Measurements from ENCODE around the gene SMOC1. TPM values are rescaled to one million over a fixed set of nuclear protein-coding genes. Genes with fewer than 3 reads are reported as not detected.
A peak's percentile ranks its signal among the peaks of the same experiment; 100 is the strongest.

The SMOC1 gene
- total RNA-seq, 3 donors from 2014 or later, result 2.9 to 32.6 (median 5.7) TPM

DNA sequence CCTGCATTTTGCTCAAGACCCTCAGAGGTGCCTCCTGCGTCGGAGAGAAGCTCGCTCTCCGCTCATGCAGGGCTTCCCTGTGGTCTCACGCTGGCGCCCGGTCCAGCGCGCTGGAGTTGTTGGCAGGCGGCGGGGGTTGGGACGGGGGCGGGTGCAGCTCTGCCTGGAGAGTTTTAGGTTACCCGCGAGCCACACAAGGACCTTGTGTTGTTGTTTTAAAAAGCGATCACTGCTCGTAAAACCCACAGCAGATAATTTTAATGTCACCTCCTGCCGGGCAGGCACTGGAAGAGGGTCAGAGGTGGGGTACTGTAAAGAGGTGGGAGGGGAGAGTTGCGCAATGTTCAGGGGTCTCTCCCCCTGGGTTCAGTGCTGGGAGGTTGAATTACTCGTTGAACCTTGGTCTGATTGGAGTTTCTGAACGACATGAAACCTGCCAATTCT, 850 bp downstream of the SMOC1 start:
- Histone ChIP-seq H3K27me3 (peaks cover 0 to 15% of the 10 kb centered on the region in 2 donors), H3K36me3 (no peaks in the 10 kb centered on the region), H3K4me1 (no peaks in the 10 kb centered on the region), H3K9me3 (no peaks in the 10 kb centered on the region), H3K4me3 (peak overlapping the region; percentile 35 to 64 (median 52)), H3K27ac (no peak overlapping the region)
- no peak for DNase-seq (ENCODE audit: low spot score in 2 of 2)
- no peak for TF ChIP-seq POLR2AphosphoS5 (IDR thresholded peaks at IDR 0.05)
- TF ChIP-seq, protein P1, sequence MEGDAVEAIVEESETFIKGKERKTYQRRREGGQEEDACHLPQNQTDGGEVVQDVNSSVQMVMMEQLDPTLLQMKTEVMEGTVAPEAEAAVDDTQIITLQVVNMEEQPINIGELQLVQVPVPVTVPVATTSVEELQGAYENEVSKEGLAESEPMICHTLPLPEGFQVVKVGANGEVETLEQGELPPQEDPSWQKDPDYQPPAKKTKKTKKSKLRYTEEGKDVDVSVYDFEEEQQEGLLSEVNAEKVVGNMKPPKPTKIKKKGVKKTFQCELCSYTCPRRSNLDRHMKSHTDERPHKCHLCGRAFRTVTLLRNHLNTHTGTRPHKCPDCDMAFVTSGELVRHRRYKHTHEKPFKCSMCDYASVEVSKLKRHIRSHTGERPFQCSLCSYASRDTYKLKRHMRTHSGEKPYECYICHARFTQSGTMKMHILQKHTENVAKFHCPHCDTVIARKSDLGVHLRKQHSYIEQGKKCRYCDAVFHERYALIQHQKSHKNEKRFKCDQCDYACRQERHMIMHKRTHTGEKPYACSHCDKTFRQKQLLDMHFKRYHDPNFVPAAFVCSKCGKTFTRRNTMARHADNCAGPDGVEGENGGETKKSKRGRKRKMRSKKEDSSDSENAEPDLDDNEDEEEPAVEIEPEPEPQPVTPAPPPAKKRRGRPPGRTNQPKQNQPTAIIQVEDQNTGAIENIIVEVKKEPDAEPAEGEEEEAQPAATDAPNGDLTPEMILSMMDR (IDR thresholded peaks at IDR 0.05), result no peak
- no peak for TF ChIP-seq POLR2A (IDR thresholded peaks at IDR 0.05)
- intact Hi-C loops (cut with DNase I; ENCODE audit: low total_unique reads), result no loop called here

DNA sequence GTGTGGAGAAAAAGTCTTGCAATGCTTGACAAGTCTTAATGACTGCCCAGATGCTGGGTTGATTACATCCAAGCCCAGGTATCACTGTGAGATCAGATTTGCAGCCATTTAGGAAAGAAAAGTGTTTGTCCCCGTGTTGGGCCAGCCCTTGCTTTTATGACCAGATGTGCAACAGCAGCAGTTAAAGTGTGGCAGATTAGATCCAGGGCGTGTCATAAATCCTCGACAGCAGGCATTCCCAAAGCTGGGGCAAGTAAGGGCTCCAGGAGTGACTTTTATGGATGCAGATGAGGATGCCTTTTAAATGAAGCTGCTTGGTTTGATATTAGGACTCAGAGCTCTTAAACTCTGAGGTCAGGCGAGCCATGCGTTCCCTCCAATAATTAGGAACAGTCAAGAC, 1.7 kb downstream of the SMOC1 start:
- intact Hi-C loops (cut with DNase I; ENCODE audit: low total_unique reads), result no loop called here
- Histone ChIP-seq H3K36me3 (no peaks in the 10 kb centered on the region), H3K27me3 (peaks cover 0 to 15% of the 10 kb centered on the region in 2 donors), H3K4me1 (no peaks in the 10 kb centered on the region), H3K9me3 (no peaks in the 10 kb centered on the region), H3K27ac (no peak overlapping the region), H3K4me3 (no peak overlapping the region)
- TF ChIP-seq POLR2A (IDR thresholded peaks at IDR 0.05), result no peak
- TF ChIP-seq POLR2AphosphoS5 (IDR thresholded peaks at IDR 0.05), result no peak
- TF ChIP-seq, protein P1 (IDR thresholded peaks at IDR 0.05), result no peak
- no peak for DNase-seq (ENCODE audit: low spot score in 2 of 2)

DNA sequence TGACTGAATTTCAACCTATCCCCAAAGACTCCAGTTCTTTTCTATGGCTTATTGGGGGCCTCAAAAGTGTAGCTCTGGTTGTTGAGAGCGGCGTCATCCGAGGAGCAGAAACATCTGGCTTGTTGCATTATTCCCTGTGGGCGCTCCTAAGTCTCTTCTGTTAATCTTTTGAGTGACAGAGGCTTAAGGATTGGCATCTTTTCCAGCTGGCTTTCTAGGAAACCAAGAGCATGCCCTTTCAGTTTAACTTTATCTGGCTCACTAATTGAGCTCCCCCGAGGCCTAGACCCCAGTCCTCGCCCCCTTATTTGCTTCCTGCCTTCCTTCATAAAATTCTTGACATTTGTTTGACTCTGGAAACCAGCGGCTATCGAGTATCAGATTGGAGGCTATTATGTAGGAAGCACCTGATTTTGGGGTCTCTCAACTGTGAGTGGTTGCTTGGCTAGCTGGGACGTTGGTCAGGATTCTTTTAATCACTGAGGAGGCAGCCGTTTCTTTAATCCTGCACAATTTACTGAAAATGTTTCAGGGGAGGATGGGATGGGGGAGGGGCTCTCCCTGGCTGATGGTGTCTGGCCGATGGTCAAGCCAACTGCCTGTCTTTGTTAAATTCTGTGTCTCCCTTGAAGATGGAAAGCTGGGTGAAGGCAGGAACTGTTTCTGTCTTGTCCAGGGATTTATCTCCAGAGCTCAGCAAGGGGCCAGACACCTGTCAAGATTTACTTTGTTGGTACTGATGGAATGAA, 3.1 kb downstream of the SMOC1 start:
- TF ChIP-seq POLR2A (IDR thresholded peaks at IDR 0.05), result no peak
- TF ChIP-seq POLR2AphosphoS5 (IDR thresholded peaks at IDR 0.05), result no peak
- TF ChIP-seq, protein P1 (IDR thresholded peaks at IDR 0.05), result no peak
- Histone ChIP-seq H3K4me3 (no peak overlapping the region), H3K27ac (no peak overlapping the region), H3K4me1 (no peaks in the 10 kb centered on the region), H3K27me3 (peaks cover 0 to 15% of the 10 kb centered on the region in 2 donors), H3K9me3 (no peaks in the 10 kb centered on the region), H3K36me3 (no peaks in the 10 kb centered on the region)
- DNase-seq (ENCODE audit: low spot score in 2 of 2), result no peak
- intact Hi-C loops (cut with DNase I; ENCODE audit: low total_unique reads), result no loop called here

DNA sequence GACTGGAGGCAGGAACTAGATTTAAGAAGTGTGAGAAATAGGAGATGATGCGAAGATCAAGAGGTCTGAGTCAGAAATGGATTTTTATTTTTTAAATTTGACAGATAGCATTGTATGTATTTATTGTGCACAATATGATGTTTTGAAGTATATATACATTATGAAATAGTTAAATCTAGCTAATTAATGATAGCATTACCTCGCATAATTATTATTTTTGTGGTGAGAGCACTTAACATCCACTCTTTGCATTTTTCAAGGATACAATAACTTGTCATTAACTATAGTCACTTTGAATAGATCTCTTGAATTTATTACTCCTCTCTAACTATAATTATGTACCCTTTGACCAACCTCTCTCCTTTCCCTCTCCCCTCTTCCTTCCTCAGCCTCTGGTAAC, 3.7 kb downstream of the SMOC1 start:
- DNase-seq (ENCODE audit: low spot score in 2 of 2), result no peak
- H3K36me3 ChIP-seq, result no peaks in the 10 kb centered on the region
- H3K27me3 ChIP-seq, result peaks cover 0 to 15% of the 10 kb centered on the region in 2 donors
- no peaks in the 10 kb centered on the region for H3K9me3 ChIP-seq
- TF ChIP-seq POLR2A (IDR thresholded peaks at IDR 0.05), result no peak
- TF ChIP-seq, protein P1 (IDR thresholded peaks at IDR 0.05), result no peak
- TF ChIP-seq POLR2AphosphoS5 (IDR thresholded peaks at IDR 0.05), result no peak
- intact Hi-C loops (cut with DNase I; ENCODE audit: low total_unique reads), result no loop called here
- no peak overlapping the region for H3K27ac ChIP-seq
- H3K4me3 ChIP-seq, result no peak overlapping the region
- H3K4me1 ChIP-seq, result no peaks in the 10 kb centered on the region

DNA sequence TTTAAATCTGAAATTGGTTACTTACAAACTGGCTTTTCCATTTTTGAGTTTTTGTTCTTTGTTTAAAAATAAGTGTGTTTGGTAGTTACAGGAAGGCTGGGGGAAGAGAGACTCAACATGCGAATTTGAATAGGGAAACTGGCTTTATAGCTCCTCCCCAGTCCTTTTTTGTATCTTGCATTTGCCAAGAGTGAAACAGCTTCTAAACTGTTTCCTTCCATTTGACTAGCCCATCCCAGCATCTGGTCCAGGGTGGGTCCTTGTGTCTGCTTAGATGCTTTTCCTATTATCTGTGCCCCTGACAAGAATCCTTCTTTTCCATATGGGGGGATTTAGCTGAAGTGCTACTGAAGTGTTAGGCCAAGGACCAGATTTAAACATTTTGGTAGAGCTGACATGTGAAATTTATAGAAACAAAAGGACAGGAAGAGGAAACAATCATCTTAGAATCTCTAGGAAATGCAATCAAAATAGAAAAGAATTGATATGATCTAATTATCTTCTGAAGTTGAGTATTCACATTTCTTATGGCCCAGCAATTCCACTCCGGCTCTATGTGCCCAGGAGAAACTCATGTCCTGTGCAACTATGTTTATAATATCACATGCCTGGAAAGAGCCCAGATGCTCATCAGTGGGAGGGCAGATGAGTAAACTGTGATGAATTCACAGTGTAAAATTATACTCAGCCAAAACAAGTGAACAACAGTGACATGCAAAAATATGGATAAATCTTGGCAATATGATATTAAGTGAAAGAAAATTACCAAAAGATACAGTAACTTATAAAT, 7.4 kb downstream of the SMOC1 start:
- Histone ChIP-seq H3K9me3 (peaks cover 0 to 10% of the 10 kb centered on the region in 2 donors), H3K27ac (no peak overlapping the region), H3K36me3 (no peaks in the 10 kb centered on the region), H3K4me1 (no peaks in the 10 kb centered on the region), H3K27me3 (no peaks in the 10 kb centered on the region), H3K4me3 (no peak overlapping the region)
- intact Hi-C loops (cut with DNase I; ENCODE audit: low total_unique reads), result no loop called here
- DNase-seq (ENCODE audit: low spot score in 2 of 2), result no peak
- TF ChIP-seq POLR2A (IDR thresholded peaks at IDR 0.05) (no peak), POLR2AphosphoS5 (IDR thresholded peaks at IDR 0.05) (no peak)
- TF ChIP-seq, protein P1 (IDR thresholded peaks at IDR 0.05), result no peak
